D721Med (cell line): ENCODE data around the gene RNF145.

ENCODE experiments used
- DNase-seq: peaks from one replicate; pipeline ENCODE4 v3.0.0; 2011; ENCODE audit warnings: low spot score; ENCODE audit not compliant: insufficient read length
- FAIRE-seq: peaks from 2 replicates; lab custom pipeline; 2011; peaks lifted over from hg19 to GRCh38; lab: Jason Lieb, UNC
- CTCF ChIP-seq: IDR thresholded peaks from 2 replicates; pipeline ENCODE4 v1.5.1; 2012; ENCODE audit warnings: mild to moderate bottlenecking, control low read depth; ENCODE audit not compliant: insufficient read depth; ENCODE audit errors: missing control alignments

RNF145 gene

GRCh38 chr5:159206818-159207217, 2.5 kb downstream of the RNF145 start:
- no peak for TF ChIP-seq CTCF
- no peak for FAIRE-seq

GRCh38 chr5:159206368-159206767, 3.0 kb downstream of the RNF145 start:
- FAIRE-seq (no peak), DNase-seq (no peak)
- no peak for TF ChIP-seq CTCF

More at GRCh38 chr5:159206818-159207217, 2.5 kb downstream of the RNF145 start:
- no peak for DNase-seq

- DNase-seq, result no peak
- no peak for TF ChIP-seq CTCF
- no peak for FAIRE-seq
Observed at GRCh38 chr5:159203351-159203750, 6.0 kb downstream of the RNF145 start.

- DNase-seq (no peak), FAIRE-seq (peak; percentile 21)
- TF ChIP-seq CTCF, result no peak
Observed at GRCh38 chr5:159202151-159202550, 7.2 kb downstream of the RNF145 start.

- FAIRE-seq (no peak), DNase-seq (no peak)
- no peak for TF ChIP-seq CTCF
Observed at GRCh38 chr5:159199780-159200179, 9.6 kb downstream of the RNF145 start.

GRCh38 chr5:159199225-159199624, 10.1 kb downstream of the RNF145 start:
- DNase-seq, result no peak
- FAIRE-seq, result no peak
- TF ChIP-seq CTCF, result no peak

- TF ChIP-seq CTCF, result no peak
- FAIRE-seq (no peak), DNase-seq (no peak)
Observed at GRCh38 chr5:159198063-159199036, 11.0 kb downstream of the RNF145 start.
